Ishikawa (cell line): Measurements from ENCODE around the gene ALX4.

Experiments
- CEBPB ChIP-seq: IDR thresholded peaks from 2 replicates; pipeline ENCODE4 v1.6.1; 2012
- CREB1 ChIP-seq: IDR thresholded peaks from 2 replicates; pipeline ENCODE4 v1.6.1; 2012; ENCODE audit warnings: low read depth
- EGR1 ChIP-seq: IDR thresholded peaks from 2 replicates; pipeline ENCODE4 v1.6.1; 2012
- EP300 ChIP-seq: IDR thresholded peaks from 2 replicates; pipeline ENCODE4 v1.6.1; 2012; ENCODE audit warnings: borderline replicate concordance
- FOXM1 ChIP-seq: IDR thresholded peaks from 2 replicates; pipeline ENCODE4 v1.6.1; 2012; ENCODE audit warnings: low read depth, borderline replicate concordance
- NFIC ChIP-seq: IDR thresholded peaks from 2 replicates; pipeline ENCODE4 v1.6.1; 2012
- RAD21 ChIP-seq: IDR thresholded peaks from 2 replicates; pipeline ENCODE4 v1.6.1; 2012; ENCODE audit warnings: low read depth
- REST ChIP-seq: IDR thresholded peaks from 2 replicates; pipeline ENCODE4 v1.6.1; 2012; ENCODE audit warnings: low read depth, mild to moderate bottlenecking
- TAF1 ChIP-seq: IDR thresholded peaks from 2 replicates; pipeline ENCODE4 v1.6.1; 2012; ENCODE audit warnings: low read depth, mild to moderate bottlenecking
- TCF12 ChIP-seq: IDR thresholded peaks from 2 replicates; pipeline ENCODE4 v1.6.1; 2012; ENCODE audit warnings: low read depth
- TEAD4 ChIP-seq: IDR thresholded peaks from 2 replicates; pipeline ENCODE4 v1.6.1; 2012
- YY1 ChIP-seq: IDR thresholded peaks from 2 replicates; pipeline ENCODE4 v1.6.1; 2012; ENCODE audit warnings: low read depth
- ZBTB7A ChIP-seq: IDR thresholded peaks from 2 replicates; pipeline ENCODE4 v1.6.1; 2012; ENCODE audit warnings: low read depth
- TF ChIP-seq, protein P1 (sequence below): IDR thresholded peaks from 2 replicates; pipeline ENCODE4 v1.6.1; 2012
- TF ChIP-seq, protein P2 (sequence below): IDR thresholded peaks from 2 replicates; pipeline ENCODE4 v1.6.1; 2012

ALX4 gene

GRCh38 chr11:44307340-44308099, 2.4 kb downstream of the ALX4 start:
- TF ChIP-seq YY1, result no peak
- no peak for TF ChIP-seq FOXM1
- no peak for TF ChIP-seq CEBPB
- no peak for TF ChIP-seq TCF12
- no peak for TF ChIP-seq EGR1
- TF ChIP-seq CREB1, result no peak
- no peak for TF ChIP-seq RAD21
- no peak for TF ChIP-seq REST
- TF ChIP-seq NFIC, result no peak
- TF ChIP-seq TEAD4, result no peak
- TF ChIP-seq, protein P1, sequence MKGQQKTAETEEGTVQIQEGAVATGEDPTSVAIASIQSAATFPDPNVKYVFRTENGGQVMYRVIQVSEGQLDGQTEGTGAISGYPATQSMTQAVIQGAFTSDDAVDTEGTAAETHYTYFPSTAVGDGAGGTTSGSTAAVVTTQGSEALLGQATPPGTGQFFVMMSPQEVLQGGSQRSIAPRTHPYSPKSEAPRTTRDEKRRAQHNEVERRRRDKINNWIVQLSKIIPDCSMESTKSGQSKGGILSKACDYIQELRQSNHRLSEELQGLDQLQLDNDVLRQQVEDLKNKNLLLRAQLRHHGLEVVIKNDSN, result no peak

- TF ChIP-seq, protein P1, result no peak
- TF ChIP-seq FOXM1 (no peak), CEBPB (no peak), NFIC (no peak), TCF12 (no peak), RAD21 (no peak), ZBTB7A (no peak), EP300 (no peak), REST (no peak), TEAD4 (no peak), YY1 (no peak), TAF1 (no peak), EGR1 (no peak), CREB1 (no peak)
- TF ChIP-seq, protein P2, sequence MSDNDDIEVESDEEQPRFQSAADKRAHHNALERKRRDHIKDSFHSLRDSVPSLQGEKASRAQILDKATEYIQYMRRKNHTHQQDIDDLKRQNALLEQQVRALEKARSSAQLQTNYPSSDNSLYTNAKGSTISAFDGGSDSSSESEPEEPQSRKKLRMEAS, result no peak
Observed at GRCh38 chr11:44306918-44307244, 3.1 kb downstream of the ALX4 start.

DNA sequence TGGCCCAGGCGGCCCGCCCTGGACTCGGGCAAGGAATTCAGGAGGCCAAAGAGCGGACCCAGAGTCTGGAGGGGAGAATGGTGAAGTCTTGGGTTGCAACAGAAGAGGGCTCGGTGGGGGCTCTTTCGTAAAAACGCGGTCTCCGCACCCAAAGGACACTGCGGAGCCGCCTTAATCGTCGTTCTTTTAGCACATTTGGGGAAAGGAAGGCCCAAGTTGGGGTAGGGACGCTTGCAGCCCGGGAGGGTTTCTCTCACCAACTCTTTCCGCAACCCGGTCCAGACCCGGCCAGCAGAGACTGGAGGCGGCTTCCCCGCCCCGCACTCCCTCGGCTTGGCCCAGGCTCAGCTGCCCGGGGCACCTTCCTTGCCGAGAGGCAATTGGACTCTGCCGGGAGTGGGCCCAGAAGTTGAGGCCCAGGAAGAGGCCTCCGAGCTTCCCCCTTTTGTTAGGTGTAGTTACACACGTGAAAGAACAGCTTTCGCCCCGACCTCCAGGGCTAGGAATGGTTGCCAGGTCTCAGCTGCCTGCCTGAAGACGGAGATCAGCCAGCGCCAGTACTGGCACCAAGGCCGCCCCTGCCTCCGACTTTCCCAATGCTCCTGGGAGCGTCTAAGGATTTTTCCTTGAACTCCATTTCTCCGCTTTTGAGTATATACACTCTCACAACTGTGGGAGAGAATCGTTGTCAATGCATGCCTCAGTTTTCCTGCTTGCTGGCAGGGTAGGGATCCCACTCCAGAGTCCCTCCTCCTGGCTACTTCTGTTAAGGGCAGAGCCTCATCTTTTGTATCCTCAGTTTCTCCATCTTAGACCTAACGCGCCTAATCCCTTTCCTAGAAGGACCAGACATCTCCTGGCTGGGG, 3.7 kb downstream of the ALX4 start:
- TF ChIP-seq EGR1 (no peak), TCF12 (no peak), REST (no peak), RAD21 (no peak), CEBPB (no peak), FOXM1 (no peak), TEAD4 (no peak), CREB1 (no peak), ZBTB7A (no peak), EP300 (no peak), YY1 (no peak)
- TF ChIP-seq, protein P1, result no peak
